HL-60 (cell line): ENCODE measurements around the gene FGF21.

Source experiments
- DNase-seq, 2 experiments: peaks; one replicate each; pipeline ENCODE4 v3.0.0-alpha.2; 2010 to 2020; ENCODE audit warnings: low read depth in 1 of 2, low spot score in 1 of 2
- H3K27ac ChIP-seq: fragments of 250-450 bp; sonication (Bioruptor Pico); replicated peaks from 2 replicates; pipeline ENCODE4 v1.5.1; 2020; ENCODE audit warnings: mild to moderate bottlenecking, moderate library complexity
- H3K27me3 ChIP-seq: fragments of 250-450 bp; sonication (Bioruptor Pico); 2 replicates; pipeline ENCODE4 v1.5.1; 2021; ENCODE audit warnings: mild to moderate bottlenecking, moderate library complexity; ENCODE audit not compliant: insufficient read depth, poor library complexity, severe bottlenecking
- H3K4me3 ChIP-seq: replicated peaks from 2 replicates; pipeline ENCODE4 v1.5.1; 2011; ENCODE audit warnings: mild to moderate bottlenecking, control low read depth, low read length; ENCODE audit not compliant: insufficient read depth
- CTCF ChIP-seq: IDR thresholded peaks from one replicate; pipeline ENCODE4 v1.5.1; 2011; ENCODE audit warnings: low read length, control low read depth, inconsistent platforms; ENCODE audit not compliant: insufficient read depth
- GABPA ChIP-seq: IDR thresholded peaks from 2 replicates; pipeline ENCODE4 v1.6.1; 2012; ENCODE audit warnings: low read depth
- POLR2AphosphoS5 ChIP-seq: IDR thresholded peaks from 2 replicates; pipeline ENCODE4 v1.6.1; 2012; ENCODE audit warnings: low read depth
- REST ChIP-seq: IDR thresholded peaks from 2 replicates; pipeline ENCODE4 v1.6.1; 2012; ENCODE audit warnings: low read depth; ENCODE audit not compliant: insufficient replicate concordance
- SPI1 ChIP-seq: IDR thresholded peaks from 2 replicates; pipeline ENCODE4 v1.6.1; 2012; ENCODE audit warnings: low read depth, mild to moderate bottlenecking, borderline replicate concordance

The FGF21 gene

GRCh38 chr19:48751845-48752495, 3.4 kb upstream of the FGF21 start:
- Histone ChIP-seq H3K27me3 (peaks cover 36% of the 10 kb centered on the region), H3K4me3 (no peak overlapping the region), H3K27ac (no peak overlapping the region)
- TF ChIP-seq POLR2AphosphoS5 (no peak), SPI1 (no peak), GABPA (no peak), CTCF (no peak), REST (no peak)
- DNase-seq = no peak

- H3K27me3 ChIP-seq = peaks cover 36% of the 10 kb centered on the region
- no peak within 1 kb of the TSS for H3K27ac ChIP-seq
- TF ChIP-seq SPI1 = no peak
- TF ChIP-seq GABPA = no peak
- TF ChIP-seq CTCF = no peak
- no peak for TF ChIP-seq REST
- no peak for TF ChIP-seq POLR2AphosphoS5
- H3K4me3 ChIP-seq = no peak within 1 kb of the TSS
- no peak for DNase-seq
These were observed 2.6 kb upstream of the FGF21 start, which contains the start of gene FUT1 for GRCh38 chr19:48752496-48753365. Gene FUT1, minus strand, starts transcription at chr19:48752641. Its CDS starts 1,360 bp downstream, at chr19:48751281.

GRCh38 chr19:48755787-48756186, 463 bp downstream of the FGF21 start:
- no peak for DNase-seq
- H3K27ac ChIP-seq = no peak overlapping the region
- peaks cover 41% of the 10 kb centered on the region for H3K27me3 ChIP-seq
- H3K4me3 ChIP-seq = no peak overlapping the region
- no peak for TF ChIP-seq SPI1
- TF ChIP-seq GABPA = no peak
- no peak for TF ChIP-seq POLR2AphosphoS5
- no peak for TF ChIP-seq REST
- no peak for TF ChIP-seq CTCF
